ENCODE data around the gene LRRC7. TPM values are rescaled to one million over a fixed set of nuclear protein-coding genes. Genes with fewer than 3 reads are reported as not detected.

LRRC7 gene
- total RNA-seq, 1 donor: under 0.01 TPM

- Histone ChIP-seq H3K4me1 (ENCODE audit: insufficient read depth, low read length) (peaks cover 10% of the 10 kb centered on the region), H3K4me3 (ENCODE audit: insufficient read depth, low read length) (no peak overlapping the region), H4K20me1 (ENCODE audit: insufficient read depth, low read length) (no peaks in the 10 kb centered on the region), H3K4me2 (ENCODE audit: insufficient read depth, low read length) (no peak overlapping the region), H3K9me3 (ENCODE audit: low read depth, low read length) (no peaks in the 10 kb centered on the region), H3K79me2 (ENCODE audit: insufficient read depth, low read length) (no peaks in the 10 kb centered on the region), H3K36me3 (ENCODE audit: insufficient read depth, low read length) (no peaks in the 10 kb centered on the region), H3K27me3 (ENCODE audit: insufficient read depth, low read length) (no peaks in the 10 kb centered on the region), H3K27ac (ENCODE audit: low read depth, low read length) (no peak overlapping the region), H2AFZ (ENCODE audit: low read length) (no peak overlapping the region)
- no peak for TF ChIP-seq CTCF (IDR thresholded peaks at IDR 0.05; ENCODE audit: extremely low read depth, low read depth, low read length)
- DNase-seq (ENCODE audit: insufficient read length, low spot score, missing footprints): no peak
Measured at GRCh38 chr1:70086897-70087296, 519.2 kb downstream of the LRRC7 start.

- peak overlapping the region; percentile 43 for H3K27ac ChIP-seq (ENCODE audit: low read depth, low read length)
- H3K4me2 ChIP-seq (ENCODE audit: insufficient read depth, low read length): no peak overlapping the region
- H3K27me3 ChIP-seq (ENCODE audit: insufficient read depth, low read length): no peaks in the 10 kb centered on the region
- no peaks in the 10 kb centered on the region for H4K20me1 ChIP-seq (ENCODE audit: insufficient read depth, low read length)
- H3K9me3 ChIP-seq (ENCODE audit: low read depth, low read length): no peaks in the 10 kb centered on the region
- no peaks in the 10 kb centered on the region for H3K36me3 ChIP-seq (ENCODE audit: insufficient read depth, low read length)
- DNase-seq (ENCODE audit: insufficient read length, low spot score, missing footprints): no peak
- no peak for TF ChIP-seq CTCF (IDR thresholded peaks at IDR 0.05; ENCODE audit: extremely low read depth, low read depth, low read length)
- H3K4me1 ChIP-seq (ENCODE audit: insufficient read depth, low read length): peaks cover 10% of the 10 kb centered on the region
- H2AFZ ChIP-seq (ENCODE audit: low read length): no peak overlapping the region
- no peak overlapping the region for H3K4me3 ChIP-seq (ENCODE audit: insufficient read depth, low read length)
- no peaks in the 10 kb centered on the region for H3K79me2 ChIP-seq (ENCODE audit: insufficient read depth, low read length)
Measured at GRCh38 chr1:70090141-70090540, 522.4 kb downstream of the LRRC7 start.

- H3K4me2 ChIP-seq (ENCODE audit: insufficient read depth, low read length): peak overlapping the region; percentile 39
- no peak overlapping the region for H3K4me3 ChIP-seq (ENCODE audit: insufficient read depth, low read length)
- H3K27me3 ChIP-seq (ENCODE audit: insufficient read depth, low read length): no peaks in the 10 kb centered on the region
- DNase-seq (ENCODE audit: insufficient read length, low spot score, missing footprints): no peak
- H4K20me1 ChIP-seq (ENCODE audit: insufficient read depth, low read length): no peaks in the 10 kb centered on the region
- peak overlapping the region; percentile 43 for H3K27ac ChIP-seq (ENCODE audit: low read depth, low read length)
- H3K9me3 ChIP-seq (ENCODE audit: low read depth, low read length): no peaks in the 10 kb centered on the region
- no peaks in the 10 kb centered on the region for H3K36me3 ChIP-seq (ENCODE audit: insufficient read depth, low read length)
- no peak for TF ChIP-seq CTCF (IDR thresholded peaks at IDR 0.05; ENCODE audit: extremely low read depth, low read depth, low read length)
- no peaks in the 10 kb centered on the region for H3K79me2 ChIP-seq (ENCODE audit: insufficient read depth, low read length)
- H3K4me1 ChIP-seq (ENCODE audit: insufficient read depth, low read length): peaks cover 10% of the 10 kb centered on the region
- H2AFZ ChIP-seq (ENCODE audit: low read length): peak overlapping the region; percentile 66
Measured at GRCh38 chr1:70090875-70091274, 523.2 kb downstream of the LRRC7 start.

- H3K4me2 ChIP-seq (ENCODE audit: insufficient read depth, low read length): no peak overlapping the region
Measured at GRCh38 chr1:70091811-70092210, 524.1 kb downstream of the LRRC7 start.

More at GRCh38 chr1:70091811-70092210, 524.1 kb downstream of the LRRC7 start:
- peaks cover 10% of the 10 kb centered on the region for H3K4me1 ChIP-seq (ENCODE audit: insufficient read depth, low read length)
- TF ChIP-seq CTCF (IDR thresholded peaks at IDR 0.05; ENCODE audit: extremely low read depth, low read depth, low read length): no peak
- H3K9me3 ChIP-seq (ENCODE audit: low read depth, low read length): no peaks in the 10 kb centered on the region
- no peak for DNase-seq (ENCODE audit: insufficient read length, low spot score, missing footprints)
- H3K36me3 ChIP-seq (ENCODE audit: insufficient read depth, low read length): no peaks in the 10 kb centered on the region
- no peak overlapping the region for H3K27ac ChIP-seq (ENCODE audit: low read depth, low read length)
- H4K20me1 ChIP-seq (ENCODE audit: insufficient read depth, low read length): no peaks in the 10 kb centered on the region
- H3K79me2 ChIP-seq (ENCODE audit: insufficient read depth, low read length): no peaks in the 10 kb centered on the region
- no peak overlapping the region for H3K4me3 ChIP-seq (ENCODE audit: insufficient read depth, low read length)
- no peak overlapping the region for H2AFZ ChIP-seq (ENCODE audit: low read length)
- no peaks in the 10 kb centered on the region for H3K27me3 ChIP-seq (ENCODE audit: insufficient read depth, low read length)
